Retinal pigment epithelial cell (primary cell): ENCODE measurements around the gene TCF12.

ENCODE experiments used
- DNase-seq: peaks from one replicate; pipeline ENCODE4 v3.0.0-alpha.2; 2010; ENCODE audit warnings: low read depth
- H3K4me3 ChIP-seq: 2 replicates; pipeline ENCODE4 v1.5.1; 2011; ENCODE audit warnings: mild to moderate bottlenecking, low read length, control low read depth, moderate library complexity
- CTCF ChIP-seq: conservative IDR thresholded peaks from 2 replicates; pipeline ENCODE4 v1.5.1; 2011; ENCODE audit warnings: low read depth, low read length, control low read depth, inconsistent platforms

Gene TCF12

GRCh38 chr15:57227166-57227565 is 308.7 kb downstream of the TCF12 start:
- no peak for TF ChIP-seq CTCF
- no peak overlapping the region for H3K4me3 ChIP-seq
- no peak for DNase-seq

GRCh38 chr15:57227899-57228298 is 309.5 kb downstream of the TCF12 start:
- no peak for DNase-seq
- no peak overlapping the region for H3K4me3 ChIP-seq
- no peak for TF ChIP-seq CTCF

- DNase-seq = no peak
- TF ChIP-seq CTCF = no peak
- no peak overlapping the region for H3K4me3 ChIP-seq
Measured at GRCh38 chr15:57228395-57228794, 310.0 kb downstream of the TCF12 start.

- H3K4me3 ChIP-seq = no peak overlapping the region
- no peak for TF ChIP-seq CTCF
- no peak for DNase-seq
Measured at GRCh38 chr15:57229051-57229450, 310.6 kb downstream of the TCF12 start.

GRCh38 chr15:57231559-57231958 is 313.1 kb downstream of the TCF12 start:
- DNase-seq = no peak
- no peak overlapping the region for H3K4me3 ChIP-seq
- TF ChIP-seq CTCF = no peak

- no peak for DNase-seq
- TF ChIP-seq CTCF = no peak
- H3K4me3 ChIP-seq = no peak overlapping the region
Measured at GRCh38 chr15:57234156-57234555, 315.7 kb downstream of the TCF12 start.

- no peak for TF ChIP-seq CTCF
- DNase-seq = no peak
- H3K4me3 ChIP-seq = no peak overlapping the region
Measured at GRCh38 chr15:57235186-57235585, 316.7 kb downstream of the TCF12 start.
